Measurements from ENCODE around the gene PAWR. TPM values are rescaled to one million over a fixed set of nuclear protein-coding genes. Genes with fewer than 3 reads are reported as not detected.

The PAWR gene
- polyA plus RNA-seq, 1 donor (not counting 4 experiments of a cell fraction or from before 2014, with no cell fraction given): 41.1 TPM

- DNase-seq (ENCODE audit: low read depth, low spot score) (no peak), FAIRE-seq (no peak)
- H3K27me3 ChIP-seq (ENCODE audit: control insufficient read depth, extremely low read depth, insufficient read depth, low read length): no peaks in the 10 kb centered on the region
- no peak overlapping the region for H3K9ac ChIP-seq (ENCODE audit: control insufficient read depth, extremely low read depth, insufficient read depth, low read length)
- no peaks in the 10 kb centered on the region for H4K20me1 ChIP-seq (ENCODE audit: control insufficient read depth, extremely low read depth, insufficient read depth, low read length)
- H3K9me1 ChIP-seq (ENCODE audit: control insufficient read depth, extremely low read depth, insufficient read depth, low read length): no peaks in the 10 kb centered on the region
- H3K79me2 ChIP-seq (ENCODE audit: control insufficient read depth, insufficient read depth, low read length): peaks cover 20% of the 10 kb centered on the region
- no peak overlapping the region for H3K4me3 ChIP-seq (ENCODE audit: control insufficient read depth in 2 of 3, extremely low read depth in 1 of 3, insufficient read depth in 2 of 3, low read depth in 1 of 3, low read length in 3 of 3)
- TF ChIP-seq EZH2 (IDR thresholded peaks at IDR 0.05; ENCODE audit: low read length): no peak
- no peak for TF ChIP-seq CTCF (optimal IDR thresholded peaks at IDR 0.05 in 1 of 3, IDR thresholded peaks at IDR 0.05 in 1 of 3, conservative IDR thresholded peaks at IDR 0.05 in 1 of 3; ENCODE audit: extremely low read depth in 1 of 3, insufficient read depth in 2 of 3, low read length in 3 of 3)
- H3K4me2 ChIP-seq (ENCODE audit: control insufficient read depth, extremely low read depth, insufficient read depth, low read depth, low read length): no peak overlapping the region
- H3K4me1 ChIP-seq (ENCODE audit: control insufficient read depth, extremely low read depth, insufficient read depth, low read length): peaks cover 10% of the 10 kb centered on the region
- H3K36me3 ChIP-seq (ENCODE audit: control insufficient read depth in 2 of 2, extremely low read depth in 1 of 2, insufficient read depth in 2 of 2, low read length in 2 of 2): peaks cover 0 to 2% of the 10 kb centered on the region in 2 experiments
- H3K27ac ChIP-seq (ENCODE audit: control insufficient read depth, insufficient read depth, low read length): no peak overlapping the region
- dilution Hi-C loops (cut with MboI; ENCODE audit: extremely low pct_ligation_motif_present, low sequenced_read_pairs): no loop called here
- H3K9me3 ChIP-seq (ENCODE audit: control insufficient read depth, low read depth, low read length): no peaks in the 10 kb centered on the region
- no peak overlapping the region for H2AFZ ChIP-seq (ENCODE audit: control insufficient read depth, low read length)
These were observed 95.5 kb downstream of the PAWR start for GRCh38 chr12:79595273-79595672.

GRCh38 chr12:79592865-79593264, 97.9 kb downstream of the PAWR start:
- no peak for FAIRE-seq
- no peak for DNase-seq (ENCODE audit: low read depth, low spot score)
- Histone ChIP-seq H4K20me1 (ENCODE audit: control insufficient read depth, extremely low read depth, insufficient read depth, low read length) (no peaks in the 10 kb centered on the region), H3K4me3 (ENCODE audit: control insufficient read depth in 2 of 3, extremely low read depth in 1 of 3, insufficient read depth in 2 of 3, low read depth in 1 of 3, low read length in 3 of 3) (no peak overlapping the region), H3K27me3 (ENCODE audit: control insufficient read depth, extremely low read depth, insufficient read depth, low read length) (no peaks in the 10 kb centered on the region), H3K27ac (ENCODE audit: control insufficient read depth, insufficient read depth, low read length) (no peak overlapping the region), H3K9me1 (ENCODE audit: control insufficient read depth, extremely low read depth, insufficient read depth, low read length) (no peaks in the 10 kb centered on the region), H3K9me3 (ENCODE audit: control insufficient read depth, low read depth, low read length) (no peaks in the 10 kb centered on the region), H3K79me2 (ENCODE audit: control insufficient read depth, insufficient read depth, low read length) (peaks cover 7% of the 10 kb centered on the region), H3K9ac (ENCODE audit: control insufficient read depth, extremely low read depth, insufficient read depth, low read length) (no peak overlapping the region), H3K4me2 (ENCODE audit: control insufficient read depth, extremely low read depth, insufficient read depth, low read depth, low read length) (no peak overlapping the region), H2AFZ (ENCODE audit: control insufficient read depth, low read length) (no peak overlapping the region), H3K36me3 (ENCODE audit: control insufficient read depth in 2 of 2, extremely low read depth in 1 of 2, insufficient read depth in 2 of 2, low read length in 2 of 2) (peaks cover 0 to 2% of the 10 kb centered on the region in 2 experiments), H3K4me1 (ENCODE audit: control insufficient read depth, extremely low read depth, insufficient read depth, low read length) (peaks cover 2% of the 10 kb centered on the region)
- dilution Hi-C loops (cut with MboI; ENCODE audit: extremely low pct_ligation_motif_present, low sequenced_read_pairs): no loop called here
- TF ChIP-seq CTCF (optimal IDR thresholded peaks at IDR 0.05 in 1 of 3, IDR thresholded peaks at IDR 0.05 in 1 of 3, conservative IDR thresholded peaks at IDR 0.05 in 1 of 3; ENCODE audit: extremely low read depth in 1 of 3, insufficient read depth in 2 of 3, low read length in 3 of 3) (no peak), EZH2 (IDR thresholded peaks at IDR 0.05; ENCODE audit: low read length) (no peak)
